ENCODE results near the gene RARB. TPM values are rescaled to one million over a fixed set of nuclear protein-coding genes. Genes with fewer than 3 reads are reported as not detected.

RARB gene
- total and polyA plus RNA-seq, 9 of the 15 experiments (the other 6 are each of a cell fraction or from before 2014, with no cell fraction given) = 0.15 to 1.3 (median 0.27) TPM

GRCh38 chr3:25465266-25465860 lies 37.3 kb downstream of the RARB start:
- BruUV-seq (replicated peaks) = no TSS peak
- DNase-seq (ENCODE audit: extremely low read depth in 1 of 4, low spot score in 3 of 4) (no peak), FAIRE-seq (no peak), ATAC-seq (no peak)
- intact Hi-C loops (cut with micrococcal nuclease) (no loop called here), in situ Hi-C loops (cut with MboI) (no loop called here)
- Histone ChIP-seq H3K4me1 (replicated peaks in 1 of 2; ENCODE audit: control insufficient read depth in 2 of 2, insufficient read depth in 2 of 2, low read length in 2 of 2) (no peaks in the 10 kb centered on the region), H3K9me3 (replicated peaks; ENCODE audit: control insufficient read depth, insufficient read depth, low read depth, low read length) (no peaks in the 10 kb centered on the region), H4K20me1 (replicated peaks; ENCODE audit: control insufficient read depth, insufficient read depth, low read length) (no peaks in the 10 kb centered on the region), H3K27ac (ENCODE audit: extremely low read depth, low read depth, low read length) (no peak overlapping the region), H3K27me3 (ENCODE audit: control insufficient read depth in 2 of 2, insufficient read depth in 2 of 2, low read length in 2 of 2) (no peaks in the 10 kb centered on the region), H3K4me2 (ENCODE audit: insufficient read depth, low read length) (no peak overlapping the region), H3K9ac (ENCODE audit: insufficient read depth in 1 of 2, low read depth in 2 of 2, low read length in 2 of 2) (no peak overlapping the region), H3K9me1 (ENCODE audit: control insufficient read depth, insufficient read depth, low read length) (no peaks in the 10 kb centered on the region), H3K36me3 (ENCODE audit: control insufficient read depth, insufficient read depth, low read length) (no peaks in the 10 kb centered on the region), H3K79me2 (ENCODE audit: control insufficient read depth, insufficient read depth, low read length) (no peaks in the 10 kb centered on the region), H2AFZ (ENCODE audit: low read depth, low read length) (no peak overlapping the region), H3K4me3 (no peak overlapping the region)
- no peak for TF ChIP-seq NFRKB (IDR thresholded peaks at IDR 0.05; ENCODE audit: low read depth)
- TF ChIP-seq ZNF143 (CRISPR knock-in tag; IDR thresholded peaks at IDR 0.05) = no peak
- no peak for TF ChIP-seq EP400 (IDR thresholded peaks at IDR 0.05)
- TF ChIP-seq ZNF41 (CRISPR knock-in tag; conservative IDR thresholded peaks at IDR 0.05) = no peak
- no peak for TF ChIP-seq PPARD (CRISPR knock-in tag; IDR thresholded peaks at IDR 0.05)
- no peak for TF ChIP-seq SRSF1 (IDR thresholded peaks at IDR 0.05; ENCODE audit: low read depth, low read length)
- no peak for TF ChIP-seq XRCC3 (IDR thresholded peaks at IDR 0.05)
- TF ChIP-seq THRAP3 (IDR thresholded peaks at IDR 0.05; ENCODE audit: borderline replicate concordance) = no peak
- TF ChIP-seq ZNF184 (CRISPR knock-in tag; IDR thresholded peaks at IDR 0.05) = no peak
- no peak for TF ChIP-seq TSC22D4 (tag; IDR thresholded peaks at IDR 0.05)
- no peak for TF ChIP-seq CREBBP (IDR thresholded peaks at IDR 0.05; ENCODE audit: low read depth, low read length)
- TF ChIP-seq ELK1 (CRISPR knock-in tag; IDR thresholded peaks at IDR 0.05) = no peak
- WGBS (ENCODE audit: insufficient coverage, low coverage, missing lambda C conversion rate) = under 1% methylated on average over 5 of the region's 5 CpGs
- POLR2A ChIA-PET = no interaction called here
- CTCF ChIA-PET (ENCODE audit: low intra/inter-chr PET ratio) = no interaction called here

All from K562 (cell line).